ENCODE measurements around the gene RHBDD1.
A peak's percentile ranks its signal among the peaks of the same experiment; 100 is the strongest.
"Not testable (repeated sequence)": the region's sequence is repeated elsewhere in the genome, so short reads cannot be mapped to it uniquely, and the experiment has no call there.

The RHBDD1 gene

GRCh38 chr2:226799976-226800940 lies 35.6 kb upstream of the RHBDD1 start:
- peak; percentile 55 for DNase-seq (ENCODE audit: low read depth, low spot score)

DNA sequence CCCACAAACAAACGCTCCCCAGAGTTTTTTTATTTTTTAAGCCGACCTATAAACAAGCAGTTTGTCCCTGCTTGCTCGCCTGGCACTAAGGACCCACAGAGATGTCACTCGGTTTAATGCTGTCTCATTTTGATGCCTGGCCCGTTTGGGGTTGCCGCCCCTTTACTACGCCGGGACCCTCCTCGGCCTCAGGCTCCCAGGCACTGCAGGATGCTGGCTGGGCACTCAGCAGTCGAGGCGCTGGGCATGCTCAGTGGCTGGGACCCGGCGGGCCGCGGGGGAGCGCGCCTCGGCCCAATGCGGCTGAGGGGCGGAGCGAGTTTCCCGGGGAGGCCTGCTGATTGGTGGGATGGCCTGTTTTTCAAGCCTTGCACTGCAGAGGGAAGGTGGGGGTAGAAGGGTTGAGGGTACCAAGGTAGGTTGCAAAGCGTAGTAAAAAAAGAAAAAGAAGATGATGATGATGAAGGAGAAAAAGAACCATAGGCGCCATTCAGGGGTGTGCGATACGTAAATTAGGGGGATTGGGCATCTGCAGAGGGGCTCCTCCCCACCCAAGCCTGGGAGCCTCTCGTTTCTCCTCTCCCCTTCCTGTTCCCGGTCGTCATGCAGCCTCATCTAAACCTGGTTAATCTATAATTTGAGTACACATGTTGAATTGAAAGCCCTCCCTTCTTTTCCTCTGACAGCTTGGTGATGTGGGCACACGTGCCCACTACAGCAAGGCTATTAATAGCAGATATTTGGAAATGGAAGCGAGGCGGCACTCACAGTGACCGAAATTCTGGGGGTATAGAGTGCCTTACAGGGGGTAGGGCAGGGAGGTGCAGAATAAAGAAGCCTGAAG lies 34.7 kb upstream of the RHBDD1 start:
- DNase-seq (ENCODE audit: low read depth, low spot score), result peak; percentile 97

DNA sequence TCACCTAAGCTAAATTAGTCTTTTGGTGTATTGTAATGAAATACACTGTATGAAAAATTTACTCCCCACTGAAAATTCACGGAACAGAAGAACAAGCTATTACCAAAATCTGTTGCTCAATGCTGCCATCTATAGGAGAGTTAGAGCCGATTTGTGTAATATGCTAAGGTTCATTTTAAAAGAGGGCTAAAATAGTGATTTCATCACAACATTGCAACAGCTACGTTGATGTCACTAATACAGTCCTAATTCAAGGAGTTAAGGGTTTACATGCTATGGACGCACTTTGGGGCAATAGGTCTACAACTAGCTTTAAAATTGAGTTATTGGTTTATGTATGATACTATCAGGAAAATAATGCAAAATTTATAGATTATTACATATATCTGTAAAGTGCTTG lies 33.3 kb upstream of the RHBDD1 start:
- peak; percentile 84 for DNase-seq (ENCODE audit: low read depth, low spot score)

DNA sequence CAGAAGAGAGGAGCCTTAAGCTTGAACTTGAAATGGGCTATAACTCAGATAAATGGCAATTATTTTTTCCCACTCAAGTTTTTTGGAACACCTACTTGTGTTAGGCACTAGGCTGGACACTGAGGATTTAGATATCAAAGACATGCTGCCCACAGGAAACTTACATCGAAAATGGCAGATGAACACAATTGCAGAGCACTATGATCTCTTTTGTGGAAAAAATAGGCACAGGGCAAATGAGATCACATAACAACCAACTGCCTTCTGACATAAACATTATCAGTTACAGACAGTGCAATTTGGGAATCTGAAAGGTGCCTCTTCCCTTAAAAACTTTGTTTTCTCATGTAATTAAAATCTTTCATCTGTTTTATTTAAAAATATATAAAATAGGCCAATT lies 32.4 kb upstream of the RHBDD1 start:
- no peak for DNase-seq (ENCODE audit: low read depth, low spot score)

DNA sequence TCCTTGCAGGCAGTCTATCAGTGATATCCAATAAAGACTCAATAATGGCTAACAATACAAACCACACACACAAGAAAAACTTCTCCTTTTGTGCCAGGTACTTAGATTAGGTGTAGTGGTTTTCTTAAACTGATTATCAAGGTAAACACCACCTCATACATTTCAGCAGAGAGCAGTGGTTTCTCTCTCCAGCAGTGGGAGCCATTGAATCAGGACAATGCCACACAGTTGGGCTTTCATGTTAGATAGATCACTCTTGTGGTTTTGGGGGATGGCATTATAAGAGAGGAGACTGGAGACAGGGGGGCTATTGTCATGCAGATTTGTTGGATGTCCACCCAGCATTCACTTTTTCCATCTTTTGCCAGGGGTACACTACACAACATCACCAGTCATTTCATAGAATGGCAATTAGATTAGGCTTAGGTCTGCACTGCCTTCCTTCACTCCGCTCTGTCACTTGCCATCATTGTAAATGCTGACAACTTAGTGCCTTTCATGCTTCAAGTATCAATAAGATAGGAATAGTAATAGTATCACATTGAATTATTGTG lies 22.6 kb upstream of the RHBDD1 start:
- DNase-seq (ENCODE audit: low read depth, low spot score), result peak; percentile 20

DNA sequence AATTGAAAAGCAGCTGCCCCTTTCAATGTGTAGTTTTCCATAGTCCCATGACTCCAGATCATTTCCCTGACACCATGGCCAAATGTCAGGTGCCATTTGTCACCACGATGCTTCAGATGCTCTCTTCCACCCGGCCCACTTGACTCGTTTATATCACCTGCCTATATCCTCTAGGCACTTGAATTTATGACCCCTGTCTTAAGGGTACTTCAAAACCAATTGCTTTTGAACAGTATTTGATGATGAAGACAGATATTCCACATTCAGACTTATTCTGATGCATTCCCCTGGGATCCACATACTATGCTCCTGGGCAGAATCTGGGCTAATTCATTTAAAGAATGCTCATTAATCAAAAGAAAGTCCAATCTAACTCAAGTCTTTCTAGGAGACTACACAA lies 16.9 kb upstream of the RHBDD1 start:
- DNase-seq (ENCODE audit: low read depth, low spot score), result no peak

- DNase-seq (ENCODE audit: low read depth, low spot score), result no peak
Observed at GRCh38 chr2:226825056-226825455, 10.8 kb upstream of the RHBDD1 start.

DNA sequence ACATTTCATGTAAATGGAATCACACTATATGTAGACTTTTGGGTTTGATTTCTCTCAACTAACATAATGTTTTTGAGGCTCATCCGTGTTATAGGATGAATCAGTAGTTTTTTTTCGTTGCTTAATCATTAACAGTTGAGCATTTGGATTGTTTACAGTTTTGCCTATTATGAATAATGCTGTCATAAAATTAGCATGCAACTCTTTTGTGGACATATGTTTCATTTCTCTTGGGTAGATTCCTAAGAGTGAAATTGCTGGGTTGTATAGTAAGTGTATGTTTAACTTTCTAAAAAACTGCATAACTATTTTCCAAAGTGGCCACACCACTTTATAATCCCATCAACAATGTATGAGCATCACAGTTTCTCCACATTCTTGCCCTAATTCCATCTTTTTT lies 7.7 kb upstream of the RHBDD1 start:
- DNase-seq (ENCODE audit: low read depth, low spot score), result no peak

- no peak for DNase-seq (ENCODE audit: low read depth, low spot score)
Observed at GRCh38 chr2:226829721-226830631, 5.9 kb upstream of the RHBDD1 start.

GRCh38 chr2:226831266-226831665 lies 4.6 kb upstream of the RHBDD1 start:
- no peak for DNase-seq (ENCODE audit: low read depth, low spot score)

GRCh38 chr2:226832061-226832460 lies 3.8 kb upstream of the RHBDD1 start:
- DNase-seq (ENCODE audit: low read depth, low spot score), result no peak

DNA sequence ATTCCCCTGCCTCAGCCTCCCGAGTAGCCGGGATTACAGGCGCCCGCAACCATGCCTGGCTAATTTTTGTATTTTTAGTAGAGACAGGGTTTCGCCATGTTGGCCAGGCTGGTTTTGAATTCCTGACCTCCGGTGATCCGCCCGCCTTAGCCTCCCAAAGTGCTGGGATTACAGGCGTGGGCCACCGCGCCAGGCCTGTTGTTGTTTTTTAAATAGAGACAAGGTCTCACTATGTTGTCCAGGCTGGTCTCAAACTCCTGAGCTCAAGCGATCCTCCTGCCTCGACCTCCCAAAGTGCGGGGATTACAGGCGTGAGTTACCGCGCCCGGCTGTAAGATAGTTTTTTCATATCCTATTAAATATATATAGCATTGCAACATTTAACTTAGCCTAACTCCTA lies 974 bp upstream of the RHBDD1 start:
- DNase-seq (ENCODE audit: low read depth, low spot score), result not testable (repeated sequence)

- no peak for DNase-seq (ENCODE audit: low read depth, low spot score)
Observed at GRCh38 chr2:226835420-226835795, 446 bp upstream of the RHBDD1 start.

- DNase-seq (ENCODE audit: low read depth, low spot score), result no peak
Observed at GRCh38 chr2:226836548-226836885, 663 bp downstream of the RHBDD1 start.

- no peak for DNase-seq (ENCODE audit: low read depth, low spot score)
Observed at GRCh38 chr2:226837334-226837733, 1.5 kb downstream of the RHBDD1 start.

- DNase-seq (ENCODE audit: low read depth, low spot score), result no peak
Observed at GRCh38 chr2:226837787-226838603, 2.1 kb downstream of the RHBDD1 start.

- DNase-seq (ENCODE audit: low read depth, low spot score), result no peak
Observed at GRCh38 chr2:226838722-226839121, 2.9 kb downstream of the RHBDD1 start.

DNA sequence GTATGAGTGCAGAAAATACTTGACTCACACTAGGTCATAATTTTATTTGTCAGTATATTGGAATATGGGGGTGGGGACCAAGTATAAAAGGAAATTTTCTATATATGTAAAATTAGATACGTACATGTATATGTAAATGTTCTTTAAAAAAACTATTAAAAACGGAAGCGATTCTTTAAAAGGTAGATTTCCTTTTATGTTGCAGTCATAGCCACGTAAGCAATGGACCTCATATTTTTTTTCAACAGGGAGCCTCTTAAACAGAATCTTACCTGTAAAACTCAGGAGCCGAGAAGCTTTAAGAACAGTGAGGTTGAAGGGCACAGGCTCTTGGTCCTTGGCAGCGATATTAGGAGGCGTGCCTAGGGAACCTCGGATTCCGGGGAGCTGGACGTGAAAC lies 3.3 kb downstream of the RHBDD1 start:
- DNase-seq (ENCODE audit: low read depth, low spot score), result no peak

DNA sequence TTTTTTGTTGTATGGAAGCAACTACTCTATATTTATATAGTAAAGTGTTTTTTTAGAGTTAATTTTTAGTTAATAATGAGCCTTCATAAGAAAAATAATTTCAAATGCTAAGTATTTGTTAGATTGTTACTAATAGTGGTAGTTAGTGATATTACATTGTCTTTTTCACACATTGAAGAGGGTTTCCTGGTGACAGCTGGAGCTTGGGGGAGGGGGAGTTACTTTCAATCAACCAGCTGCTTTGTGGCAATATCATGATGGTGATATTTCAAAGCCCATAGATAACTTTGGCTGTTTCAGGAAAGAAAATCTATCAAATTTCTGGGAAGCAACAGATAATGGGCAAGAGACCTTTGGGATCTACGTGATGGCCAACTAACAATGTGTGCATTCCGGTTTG lies 4.1 kb downstream of the RHBDD1 start:
- DNase-seq (ENCODE audit: low read depth, low spot score), result no peak

GRCh38 chr2:226843001-226843400 lies 7.1 kb downstream of the RHBDD1 start:
- not testable (repeated sequence) for DNase-seq (ENCODE audit: low read depth, low spot score)
